ENCODE data around the gene CD4.

DNA sequence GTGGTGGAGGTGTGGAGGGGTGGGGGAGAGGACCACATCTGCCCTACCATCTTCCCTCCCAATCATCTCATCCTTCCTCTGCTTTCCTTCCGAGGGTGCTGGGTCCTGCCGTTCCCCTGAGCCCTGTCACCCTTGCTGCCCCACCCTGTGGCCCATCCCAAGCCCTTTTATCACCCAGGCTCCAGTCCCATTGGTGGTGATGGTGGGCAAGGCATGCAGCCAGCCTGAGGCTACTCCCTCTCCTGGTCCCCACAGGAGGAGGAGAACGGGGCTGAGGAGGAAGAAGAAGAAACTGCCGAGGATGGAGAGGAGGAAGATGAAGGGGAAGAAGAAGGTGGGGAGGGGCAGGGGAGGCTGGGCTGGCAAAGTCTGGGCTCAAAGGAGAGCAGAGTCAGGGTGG, 19.7 kb upstream of the CD4 start:
- TF ChIP-seq CTCF (IDR thresholded peaks at IDR 0.05) = no peak
- TF ChIP-seq POLR2A (IDR thresholded peaks at IDR 0.05) = no peak
